ENCODE results near the gene DISC1. TPM values are rescaled to one million over a fixed set of nuclear protein-coding genes. Genes with fewer than 3 reads are reported as not detected.

Gene DISC1
- total and polyA plus RNA-seq, 2 donors (not counting 3 experiments of a cell fraction or from before 2014, with no cell fraction given), result 3.3 to 14.7 TPM

GRCh38 chr1:231695439-231696255, 69.1 kb downstream of the DISC1 start:
- Histone ChIP-seq H3K9ac (replicated peaks; ENCODE audit: extremely low read depth, insufficient read depth, low read length) (no peak overlapping the region), H3K27ac (ENCODE audit: insufficient read depth, low read depth, low read length) (no peak overlapping the region), H3K36me3 (ENCODE audit: control insufficient read depth in 2 of 2, extremely low read depth in 1 of 2, insufficient read depth in 2 of 2, low read length in 2 of 2) (peaks cover 0 to 4% of the 10 kb centered on the region in 2 experiments), H3K79me2 (ENCODE audit: control insufficient read depth, insufficient read depth, low read length) (no peaks in the 10 kb centered on the region), H2AFZ (ENCODE audit: low read depth, low read length) (no peak overlapping the region), H3K9me1 (replicated peaks; ENCODE audit: control insufficient read depth, extremely low read depth, insufficient read depth, low read length) (no peaks in the 10 kb centered on the region), H3K4me1 (ENCODE audit: control insufficient read depth, extremely low read depth, insufficient read depth, low read length) (peaks cover 6% of the 10 kb centered on the region), H3K4me2 (ENCODE audit: insufficient read depth, low read length) (no peak overlapping the region), H3K27me3 (ENCODE audit: control insufficient read depth in 2 of 2, insufficient read depth in 2 of 2, low read length in 2 of 2) (no peaks in the 10 kb centered on the region), H4K20me1 (replicated peaks; ENCODE audit: control insufficient read depth, extremely low read depth, insufficient read depth, low read length) (no peaks in the 10 kb centered on the region), H3K4me3 (replicated peaks in 1 of 3; ENCODE audit: insufficient read depth in 1 of 3, low read depth in 1 of 3, low read length in 3 of 3) (no peak overlapping the region), H3K9me3 (replicated peaks; ENCODE audit: control insufficient read depth, insufficient read depth, low read length) (no peaks in the 10 kb centered on the region)
- no peak for DNase-seq (ENCODE audit: low read depth, low spot score)
- CTCF ChIA-PET, result no interaction called here
- intact Hi-C loops (cut with micrococcal nuclease) (no loop called here), dilution Hi-C loops (cut with MboI; ENCODE audit: extremely low pct_ligation_motif_present, low sequenced_read_pairs) (no loop called here)
- FAIRE-seq, result no peak
- no TSS peak for BruUV-seq (replicated peaks)
- POLR2A ChIA-PET, result no interaction called here
- TF ChIP-seq EZH2 (IDR thresholded peaks at IDR 0.05; ENCODE audit: borderline replicate concordance, low read depth, low read length, severe bottlenecking) (no peak), POLR2AphosphoS5 (IDR thresholded peaks at IDR 0.05; ENCODE audit: insufficient read depth, low read depth, low read length) (no peak), MYC (IDR thresholded peaks at IDR 0.05; ENCODE audit: low read depth, low read length) (no peak)
- TF ChIP-seq, protein P1, sequence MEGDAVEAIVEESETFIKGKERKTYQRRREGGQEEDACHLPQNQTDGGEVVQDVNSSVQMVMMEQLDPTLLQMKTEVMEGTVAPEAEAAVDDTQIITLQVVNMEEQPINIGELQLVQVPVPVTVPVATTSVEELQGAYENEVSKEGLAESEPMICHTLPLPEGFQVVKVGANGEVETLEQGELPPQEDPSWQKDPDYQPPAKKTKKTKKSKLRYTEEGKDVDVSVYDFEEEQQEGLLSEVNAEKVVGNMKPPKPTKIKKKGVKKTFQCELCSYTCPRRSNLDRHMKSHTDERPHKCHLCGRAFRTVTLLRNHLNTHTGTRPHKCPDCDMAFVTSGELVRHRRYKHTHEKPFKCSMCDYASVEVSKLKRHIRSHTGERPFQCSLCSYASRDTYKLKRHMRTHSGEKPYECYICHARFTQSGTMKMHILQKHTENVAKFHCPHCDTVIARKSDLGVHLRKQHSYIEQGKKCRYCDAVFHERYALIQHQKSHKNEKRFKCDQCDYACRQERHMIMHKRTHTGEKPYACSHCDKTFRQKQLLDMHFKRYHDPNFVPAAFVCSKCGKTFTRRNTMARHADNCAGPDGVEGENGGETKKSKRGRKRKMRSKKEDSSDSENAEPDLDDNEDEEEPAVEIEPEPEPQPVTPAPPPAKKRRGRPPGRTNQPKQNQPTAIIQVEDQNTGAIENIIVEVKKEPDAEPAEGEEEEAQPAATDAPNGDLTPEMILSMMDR (IDR thresholded peaks at IDR 0.05; ENCODE audit: extremely low read depth in 1 of 2, insufficient read depth in 1 of 2, low read depth in 1 of 2, low read length in 2 of 2), result no peak

DNA sequence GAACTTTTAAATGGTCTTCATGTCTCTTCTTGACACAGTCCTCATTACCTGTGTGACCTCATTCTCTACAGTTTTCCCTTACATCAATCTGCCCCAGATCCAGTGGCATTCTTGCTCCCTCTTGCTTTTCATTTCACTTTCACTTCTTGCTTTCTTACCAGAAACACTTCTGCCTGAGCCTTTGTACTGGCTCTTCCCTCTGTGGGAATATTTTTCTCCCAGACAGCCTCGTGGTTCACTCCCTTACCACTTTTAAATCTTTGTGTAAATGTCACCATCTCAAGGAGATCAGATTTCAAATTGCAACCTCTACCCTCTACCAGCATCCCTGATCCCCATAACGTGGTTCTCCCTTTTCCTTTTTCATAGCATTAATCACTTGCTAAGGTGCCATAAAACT, 73.2 kb downstream of the DISC1 start:
- H3K4me2 ChIP-seq (ENCODE audit: insufficient read depth, low read length), result no peak overlapping the region
- no peak overlapping the region for H3K9ac ChIP-seq (replicated peaks; ENCODE audit: extremely low read depth, insufficient read depth, low read length)
- dilution Hi-C loops (cut with MboI; ENCODE audit: extremely low pct_ligation_motif_present, low sequenced_read_pairs), result no loop called here
- TF ChIP-seq POLR2A (IDR thresholded peaks at IDR 0.05; ENCODE audit: low read depth, low read length), result no peak
- TF ChIP-seq MYC (IDR thresholded peaks at IDR 0.05; ENCODE audit: low read depth, low read length), result no peak
- TF ChIP-seq GATA2 (IDR thresholded peaks at IDR 0.05; ENCODE audit: insufficient read depth, insufficient read length, low read depth, low read length), result no peak
- H3K9me1 ChIP-seq (replicated peaks; ENCODE audit: control insufficient read depth, extremely low read depth, insufficient read depth, low read length), result no peaks in the 10 kb centered on the region
- H2AFZ ChIP-seq (ENCODE audit: low read depth, low read length), result no peak overlapping the region
- no peaks in the 10 kb centered on the region for H3K4me1 ChIP-seq (ENCODE audit: control insufficient read depth, extremely low read depth, insufficient read depth, low read length)
- no peaks in the 10 kb centered on the region for H4K20me1 ChIP-seq (replicated peaks; ENCODE audit: control insufficient read depth, extremely low read depth, insufficient read depth, low read length)
- peaks cover 0 to 3% of the 10 kb centered on the region in 2 experiments for H3K36me3 ChIP-seq (ENCODE audit: control insufficient read depth in 2 of 2, extremely low read depth in 1 of 2, insufficient read depth in 2 of 2, low read length in 2 of 2)
- DNase-seq (ENCODE audit: low read depth, low spot score) (no peak), FAIRE-seq (no peak)
- intact Hi-C loops (cut with micrococcal nuclease), result no loop called here
- no TSS peak for BruUV-seq (replicated peaks)
- CTCF ChIA-PET, result no interaction called here
- no peak overlapping the region for H3K27ac ChIP-seq (ENCODE audit: insufficient read depth, low read depth, low read length)
- no peaks in the 10 kb centered on the region for H3K9me3 ChIP-seq (replicated peaks; ENCODE audit: control insufficient read depth, insufficient read depth, low read length)
- no peak overlapping the region for H3K4me3 ChIP-seq (replicated peaks in 1 of 3; ENCODE audit: insufficient read depth in 1 of 3, low read depth in 1 of 3, low read length in 3 of 3)
- H3K27me3 ChIP-seq (ENCODE audit: control insufficient read depth in 2 of 2, insufficient read depth in 2 of 2, low read length in 2 of 2), result no peaks in the 10 kb centered on the region
- POLR2A ChIA-PET, result no interaction called here
- no peaks in the 10 kb centered on the region for H3K79me2 ChIP-seq (ENCODE audit: control insufficient read depth, insufficient read depth, low read length)
